ENCODE measurements around the gene SUMF1. TPM values are rescaled to one million over a fixed set of nuclear protein-coding genes. Genes with fewer than 3 reads are reported as not detected.

SUMF1 gene
- total and polyA plus RNA-seq, 2 of the 13 experiments (the other 11 are each of a cell fraction or from before 2014, with no cell fraction given) = 18.5 to 28.9 TPM

DNA sequence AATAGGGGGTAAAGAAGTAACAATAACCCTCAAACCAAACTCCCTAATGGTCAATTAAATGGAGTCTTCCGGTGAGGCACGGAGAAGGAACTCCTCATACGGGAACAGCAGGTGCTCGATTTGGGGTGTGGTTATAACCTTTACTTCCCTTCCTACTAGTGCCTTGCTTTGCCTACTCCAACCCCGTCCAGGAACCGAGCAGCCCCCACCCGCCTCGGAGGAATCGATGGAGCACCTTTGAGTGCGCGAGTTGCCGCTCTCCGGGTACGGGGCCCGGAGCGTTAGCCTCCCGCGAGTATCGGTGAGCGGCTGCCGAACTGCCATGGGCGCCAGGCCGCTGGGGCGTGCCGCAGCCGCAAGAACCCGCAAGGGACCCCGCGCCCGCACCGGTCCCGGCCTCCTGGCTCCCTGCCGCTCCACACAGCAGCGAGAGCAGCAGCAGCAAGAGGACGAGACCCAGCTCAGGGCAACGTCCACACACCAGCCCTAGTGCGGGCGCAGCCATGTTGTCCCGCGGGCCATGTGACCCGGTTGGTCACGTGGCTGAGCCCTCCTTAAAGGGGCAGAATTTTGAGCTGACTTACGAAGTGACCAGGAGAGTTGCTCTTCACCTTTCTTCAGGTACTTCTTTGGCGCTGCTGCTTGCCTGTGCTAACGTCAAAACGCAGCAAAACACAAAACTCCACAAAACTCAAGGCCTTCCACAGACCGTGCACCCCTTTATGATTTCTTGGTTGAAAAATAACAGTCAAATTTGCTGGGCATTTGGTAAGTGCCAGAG, at the start of gene SUMF1 (continued):
- TF ChIP-seq PATZ1 (CRISPR knock-in tag; IDR thresholded peaks at IDR 0.05) (peak; percentile 26; the same call in 1 of the 2 replicates), ZNF292 (CRISPR knock-in tag; IDR thresholded peaks at IDR 0.05; ENCODE audit: borderline replicate concordance, low read depth) (no peak), KLF15 (CRISPR knock-in tag; IDR thresholded peaks at IDR 0.05; ENCODE audit: borderline replicate concordance) (0 out of 2 replicates have a peak, but pooled peaks have one; percentile 64), PBX3 (CRISPR knock-in tag; IDR thresholded peaks at IDR 0.05; ENCODE audit: borderline replicate concordance) (no peak), HIC2 (CRISPR knock-in tag; IDR thresholded peaks at IDR 0.05; ENCODE audit: low read depth) (0 out of 2 replicates have a peak, but pooled peaks have one; percentile 49), SRSF4 (IDR thresholded peaks at IDR 0.05; ENCODE audit: low read depth, low read length, poor library complexity, severe bottlenecking) (no peak), ZSCAN12 (CRISPR knock-in tag; IDR thresholded peaks at IDR 0.05) (no peak), KDM6A (CRISPR knock-in tag; IDR thresholded peaks at IDR 0.05; ENCODE audit: low read depth) (no peak), THAP11 (CRISPR knock-in tag; IDR thresholded peaks at IDR 0.05) (peak; percentile 92), ZNF101 (CRISPR knock-in tag; IDR thresholded peaks at IDR 0.05; ENCODE audit: borderline replicate concordance, low read depth) (0 out of 2 replicates have a peak, but pooled peaks have one; percentile 84), MEIS1 (CRISPR knock-in tag; IDR thresholded peaks at IDR 0.05; ENCODE audit: borderline replicate concordance) (0 out of 2 replicates have a peak, but pooled peaks have one; percentile 61), ZMYM3 (CRISPR knock-in tag; IDR thresholded peaks at IDR 0.05) (peak; percentile 85), GATAD1 (CRISPR knock-in tag; IDR thresholded peaks at IDR 0.05) (peak; percentile 100), PCBP2 (optimal IDR thresholded peaks at IDR 0.05; ENCODE audit: low read depth, low read length, poor library complexity, severe bottlenecking) (no peak)
- TF ChIP-seq, protein P1, sequence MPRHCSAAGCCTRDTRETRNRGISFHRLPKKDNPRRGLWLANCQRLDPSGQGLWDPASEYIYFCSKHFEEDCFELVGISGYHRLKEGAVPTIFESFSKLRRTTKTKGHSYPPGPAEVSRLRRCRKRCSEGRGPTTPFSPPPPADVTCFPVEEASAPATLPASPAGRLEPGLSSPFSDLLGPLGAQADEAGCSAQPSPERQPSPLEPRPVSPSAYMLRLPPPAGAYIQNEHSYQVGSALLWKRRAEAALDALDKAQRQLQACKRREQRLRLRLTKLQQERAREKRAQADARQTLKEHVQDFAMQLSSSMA (CRISPR knock-in tag; IDR thresholded peaks at IDR 0.05) = no peak
- TF ChIP-seq, protein P2, sequence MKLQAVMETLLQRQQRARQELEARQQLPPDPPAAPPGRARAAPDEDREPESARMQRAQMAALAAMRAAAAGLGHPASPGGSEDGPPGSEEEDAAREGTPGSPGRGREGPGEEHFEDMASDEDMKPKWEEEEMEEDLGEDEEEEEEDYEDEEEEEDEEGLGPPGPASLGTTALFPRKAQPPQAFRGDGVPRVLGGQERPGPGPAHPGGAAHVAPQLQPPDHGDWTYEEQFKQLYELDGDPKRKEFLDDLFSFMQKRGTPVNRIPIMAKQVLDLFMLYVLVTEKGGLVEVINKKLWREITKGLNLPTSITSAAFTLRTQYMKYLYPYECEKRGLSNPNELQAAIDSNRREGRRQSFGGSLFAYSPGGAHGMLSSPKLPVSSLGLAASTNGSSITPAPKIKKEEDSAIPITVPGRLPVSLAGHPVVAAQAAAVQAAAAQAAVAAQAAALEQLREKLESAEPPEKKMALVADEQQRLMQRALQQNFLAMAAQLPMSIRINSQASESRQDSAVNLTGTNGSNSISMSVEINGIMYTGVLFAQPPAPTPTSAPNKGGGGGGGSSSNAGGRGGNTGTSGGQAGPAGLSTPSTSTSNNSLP (IDR thresholded peaks at IDR 0.05; ENCODE audit: low read depth, low read length) = no peak
- TF ChIP-seq, protein P3, sequence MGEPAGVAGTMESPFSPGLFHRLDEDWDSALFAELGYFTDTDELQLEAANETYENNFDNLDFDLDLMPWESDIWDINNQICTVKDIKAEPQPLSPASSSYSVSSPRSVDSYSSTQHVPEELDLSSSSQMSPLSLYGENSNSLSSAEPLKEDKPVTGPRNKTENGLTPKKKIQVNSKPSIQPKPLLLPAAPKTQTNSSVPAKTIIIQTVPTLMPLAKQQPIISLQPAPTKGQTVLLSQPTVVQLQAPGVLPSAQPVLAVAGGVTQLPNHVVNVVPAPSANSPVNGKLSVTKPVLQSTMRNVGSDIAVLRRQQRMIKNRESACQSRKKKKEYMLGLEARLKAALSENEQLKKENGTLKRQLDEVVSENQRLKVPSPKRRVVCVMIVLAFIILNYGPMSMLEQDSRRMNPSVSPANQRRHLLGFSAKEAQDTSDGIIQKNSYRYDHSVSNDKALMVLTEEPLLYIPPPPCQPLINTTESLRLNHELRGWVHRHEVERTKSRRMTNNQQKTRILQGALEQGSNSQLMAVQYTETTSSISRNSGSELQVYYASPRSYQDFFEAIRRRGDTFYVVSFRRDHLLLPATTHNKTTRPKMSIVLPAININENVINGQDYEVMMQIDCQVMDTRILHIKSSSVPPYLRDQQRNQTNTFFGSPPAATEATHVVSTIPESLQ (CRISPR knock-in tag; conservative IDR thresholded peaks at IDR 0.05) = no peak
